ENCODE measurements around the gene TRHDE.

GRCh38 chr12:72236071-72236705 lies 36.0 kb upstream of the TRHDE start:
- TF ChIP-seq, protein P1, sequence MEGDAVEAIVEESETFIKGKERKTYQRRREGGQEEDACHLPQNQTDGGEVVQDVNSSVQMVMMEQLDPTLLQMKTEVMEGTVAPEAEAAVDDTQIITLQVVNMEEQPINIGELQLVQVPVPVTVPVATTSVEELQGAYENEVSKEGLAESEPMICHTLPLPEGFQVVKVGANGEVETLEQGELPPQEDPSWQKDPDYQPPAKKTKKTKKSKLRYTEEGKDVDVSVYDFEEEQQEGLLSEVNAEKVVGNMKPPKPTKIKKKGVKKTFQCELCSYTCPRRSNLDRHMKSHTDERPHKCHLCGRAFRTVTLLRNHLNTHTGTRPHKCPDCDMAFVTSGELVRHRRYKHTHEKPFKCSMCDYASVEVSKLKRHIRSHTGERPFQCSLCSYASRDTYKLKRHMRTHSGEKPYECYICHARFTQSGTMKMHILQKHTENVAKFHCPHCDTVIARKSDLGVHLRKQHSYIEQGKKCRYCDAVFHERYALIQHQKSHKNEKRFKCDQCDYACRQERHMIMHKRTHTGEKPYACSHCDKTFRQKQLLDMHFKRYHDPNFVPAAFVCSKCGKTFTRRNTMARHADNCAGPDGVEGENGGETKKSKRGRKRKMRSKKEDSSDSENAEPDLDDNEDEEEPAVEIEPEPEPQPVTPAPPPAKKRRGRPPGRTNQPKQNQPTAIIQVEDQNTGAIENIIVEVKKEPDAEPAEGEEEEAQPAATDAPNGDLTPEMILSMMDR (IDR thresholded peaks at IDR 0.05), result no peak
- TF ChIP-seq POLR2A (IDR thresholded peaks at IDR 0.05), result no peak
